Tibial artery (tissue), 4 donors: ENCODE measurements around the gene B3GNT3.
"Not testable (repeated sequence)": the region's sequence is repeated elsewhere in the genome, so short reads cannot be mapped to it uniquely, and the experiment has no call there.

Experiments
- DNase-seq, 2 donors: peaks; one replicate each; pipeline ENCODE4 v3.0.0-alpha.2; 2019
- H3K27ac ChIP-seq, 2 donors: fragments of 200-600 bp; sonication (generic) in 1 of 2; 1 replicate in 1 of 2; 2 replicates in 1 of 2; pipeline ENCODE4 v1.5.1; 2018 to 2019; ENCODE audit warnings: mild to moderate bottlenecking in 1 of 2
- H3K27me3 ChIP-seq, 2 donors: fragments of 200-600 bp; sonication (generic) in 1 of 2; one replicate each; pipeline versions ENCODE4 v1.5.1 to v1.6.0; 2016 to 2019
- H3K36me3 ChIP-seq, 3 donors: fragments of 200-600 bp; sonication (generic) in 2 of 3; one replicate each; pipeline ENCODE4 v1.5.1; 2016 to 2019; ENCODE audit warnings: mild to moderate bottlenecking in 2 of 3
- H3K4me1 ChIP-seq, 4 donors: fragments of 200-600 bp; sonication (generic) in 2 of 4; 1 replicate in 3 of 4; 2 replicates in 1 of 4; pipeline ENCODE4 v1.5.1; 2016 to 2019
- H3K4me3 ChIP-seq, 2 donors: fragments of 200-600 bp; sonication (generic) in 1 of 2; 1 replicate in 1 of 2; 2 replicates in 1 of 2; pipeline ENCODE4 v1.5.1; 2018 to 2019; ENCODE audit warnings: mild to moderate bottlenecking in 2 of 2
- H3K9me3 ChIP-seq, 3 donors: fragments of 200-600 bp; sonication (generic) in 1 of 3; one replicate each; pipeline ENCODE4 v1.5.1; 2016 to 2019
- CTCF ChIP-seq, 2 experiments: fragments of 200-600 bp in 1 of 2; fragments of 450-650 bp in 1 of 2; IDR thresholded peaks; one replicate each; pipeline ENCODE4 v1.5.1; 2017 to 2019; ENCODE audit warnings: antibody characterized with exemption in 2 of 2, mild to moderate bottlenecking in 1 of 2, moderate library complexity in 1 of 2
- intact Hi-C: fragments of 100-400 bp; cut with DNase I; formaldehyde crosslinking; loops from one replicate; pipeline ENCODE4 v1.15.0; 2023; ENCODE audit warnings: low total_unique reads

The B3GNT3 gene

GRCh38 chr19:17796013-17796837, 1.3 kb downstream of the B3GNT3 start:
- Histone ChIP-seq H3K9me3 (no peaks in the 10 kb centered on the region), H3K4me3 (no peak overlapping the region), H3K4me1 (peaks cover 0 to 7% (median 0%) of the 10 kb centered on the region in 4 donors), H3K36me3 (no peaks in the 10 kb centered on the region), H3K27me3 (peaks cover 4 to 80% of the 10 kb centered on the region in 2 donors), H3K27ac (no peak overlapping the region)
- TF ChIP-seq CTCF (IDR thresholded peaks at IDR 0.05): no peak
- DNase-seq: no peak
- intact Hi-C loops: no loop called here

GRCh38 chr19:17796838-17797423, 2.0 kb downstream of the B3GNT3 start:
- Histone ChIP-seq H3K27ac (no peak overlapping the region), H3K27me3 (peaks cover 4 to 81% of the 10 kb centered on the region in 2 donors), H3K4me1 (peaks cover 0 to 7% (median 0%) of the 10 kb centered on the region in 4 donors), H3K9me3 (no peaks in the 10 kb centered on the region), H3K36me3 (no peaks in the 10 kb centered on the region), H3K4me3 (no peak overlapping the region)
- intact Hi-C loops: no loop called here
- DNase-seq: no peak
- no peak for TF ChIP-seq CTCF (IDR thresholded peaks at IDR 0.05)

GRCh38 chr19:17797424-17798201, 2.7 kb downstream of the B3GNT3 start:
- intact Hi-C loops: no loop called here
- no peak for TF ChIP-seq CTCF (IDR thresholded peaks at IDR 0.05)
- H3K4me1 ChIP-seq: peaks cover 0 to 7% (median 0%) of the 10 kb centered on the region in 4 donors
- no peak overlapping the region for H3K27ac ChIP-seq
- no peaks in the 10 kb centered on the region for H3K9me3 ChIP-seq
- no peaks in the 10 kb centered on the region for H3K36me3 ChIP-seq
- no peak overlapping the region for H3K4me3 ChIP-seq
- H3K27me3 ChIP-seq: peaks cover 4 to 81% of the 10 kb centered on the region in 2 donors
- DNase-seq: no peak

- H3K4me3 ChIP-seq, intact Hi-C loops, DNase-seq, H3K36me3 ChIP-seq, H3K4me1 ChIP-seq, H3K9me3 ChIP-seq, H3K27ac ChIP-seq: not testable (repeated sequence)
- H3K27me3 ChIP-seq: peaks cover 4 to 77% of the 10 kb centered on the region in 2 donors
Measured at GRCh38 chr19:17798599-17798998, 3.7 kb downstream of the B3GNT3 start.

- no peak overlapping the region for H3K27ac ChIP-seq
- H3K36me3 ChIP-seq: no peaks in the 10 kb centered on the region
- H3K27me3 ChIP-seq: peaks cover 0 to 52% of the 10 kb centered on the region in 2 donors
- no peaks in the 10 kb centered on the region for H3K9me3 ChIP-seq
- H3K4me3 ChIP-seq: no peak overlapping the region
- TF ChIP-seq CTCF (IDR thresholded peaks at IDR 0.05): no peak
- intact Hi-C loops: no loop called here
- H3K4me1 ChIP-seq: no peaks in the 10 kb centered on the region
- DNase-seq: no peak
Measured at GRCh38 chr19:17802137-17802858, 7.4 kb downstream of the B3GNT3 start.
